HG03175 (cell line): ENCODE data around the gene ARPC5.
"Not testable (repeated sequence)": the region's sequence is repeated elsewhere in the genome, so short reads cannot be mapped to it uniquely, and the experiment has no call there.

Experiments
- ATAC-seq: cut with Tn5 transposase; IDR thresholded peaks from one replicate; pipeline ENCODE4 v1.9.1; 2021; ENCODE audit warnings: mild to moderate bottlenecking, moderate library complexity; ENCODE audit not compliant: unreplicated experiment

ARPC5 gene

GRCh38 chr1:183635606-183636333 is at the start of gene ARPC5:
TSS of gene ARPC5 (minus strand) at chr1:183635783. CDS start at chr1:183635659, 124 bp downstream.
- ATAC-seq, result peak; percentile 83

DNA sequence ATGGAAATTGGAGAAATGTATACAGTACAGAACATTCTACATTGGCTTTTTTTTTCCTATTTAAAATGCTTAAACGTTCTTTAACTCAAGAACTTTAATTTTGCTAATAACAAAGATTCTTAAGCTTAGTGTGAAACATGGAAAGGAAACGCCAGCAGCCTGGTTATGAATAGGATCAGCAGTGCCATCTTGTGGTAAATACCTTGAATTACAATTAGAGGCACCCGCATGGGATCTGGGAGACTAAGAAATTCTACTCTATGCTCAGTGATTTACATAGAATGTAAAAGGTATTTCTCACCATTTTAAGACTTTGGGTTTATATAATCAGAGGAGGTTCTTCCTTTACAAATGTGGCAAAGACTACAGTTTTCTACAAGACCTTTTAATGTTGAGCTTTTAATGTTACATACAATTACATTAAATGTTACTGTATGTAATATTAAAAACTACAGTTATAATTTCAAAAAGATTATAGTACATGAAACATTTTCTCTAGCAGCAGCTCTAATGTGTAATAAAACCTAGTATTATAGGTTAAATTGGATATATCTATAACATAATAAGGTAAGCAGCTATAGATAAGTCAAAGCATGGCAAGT is 49.6 kb upstream of the ARPC5 start:
- ATAC-seq, result peak; percentile 63

- ATAC-seq, result not testable (repeated sequence)
Measured at GRCh38 chr1:183679363-183679762, 43.8 kb upstream of the ARPC5 start.

DNA sequence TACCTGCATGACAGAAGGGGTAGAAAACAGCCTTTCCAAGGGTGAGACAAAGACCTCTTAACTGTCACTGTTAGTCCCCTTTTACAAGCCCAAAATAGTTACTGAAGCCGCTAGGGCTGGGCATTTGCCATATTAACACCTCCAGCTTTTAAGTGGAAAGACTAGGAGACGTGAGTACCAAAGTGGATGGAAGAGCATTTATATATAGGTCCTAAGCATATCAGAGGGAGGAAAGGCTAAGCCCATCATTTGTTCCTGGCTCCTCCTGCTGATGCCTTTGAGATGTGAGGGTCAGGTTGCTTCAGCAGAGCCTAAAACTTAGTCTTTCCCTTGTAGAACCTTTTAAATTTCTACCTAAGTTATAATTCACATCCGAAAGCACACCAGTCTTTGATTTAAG is 43.2 kb upstream of the ARPC5 start:
- ATAC-seq, result no peak

- ATAC-seq, result no peak
Measured at GRCh38 chr1:183676586-183677189, 41.1 kb upstream of the ARPC5 start.

DNA sequence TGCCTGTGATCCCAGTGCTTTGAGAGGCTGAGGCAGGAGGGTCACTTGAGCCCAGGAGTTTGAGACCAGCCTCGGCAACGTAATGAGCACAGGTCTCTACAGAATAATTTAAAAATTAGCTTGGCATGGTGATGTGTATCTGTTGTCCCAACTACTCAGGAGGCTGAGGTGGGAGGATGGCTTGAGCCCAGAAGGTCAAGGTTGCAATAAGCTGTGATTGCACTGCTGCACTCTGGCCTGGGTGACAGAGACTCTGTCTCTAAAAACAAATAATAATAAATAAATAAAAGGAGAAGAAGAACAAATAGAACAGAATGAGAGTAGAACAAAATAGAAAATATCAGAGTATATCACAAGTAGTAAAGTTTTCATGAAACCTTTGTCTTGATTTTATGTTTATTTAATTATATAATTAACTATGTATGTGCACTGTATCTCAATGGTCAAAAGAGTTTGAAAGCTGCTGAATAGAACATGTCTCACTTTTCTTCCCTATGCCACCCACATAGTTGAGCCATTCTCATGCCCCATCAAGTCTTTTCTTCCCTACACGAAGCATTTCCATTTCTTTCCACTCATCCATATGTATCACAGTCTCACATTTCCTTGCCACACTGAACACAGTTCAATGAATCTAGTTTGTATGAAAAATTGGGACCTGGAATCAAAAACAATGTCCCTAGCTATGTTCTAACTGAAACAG is 40.5 kb upstream of the ARPC5 start:
- no peak for ATAC-seq

DNA sequence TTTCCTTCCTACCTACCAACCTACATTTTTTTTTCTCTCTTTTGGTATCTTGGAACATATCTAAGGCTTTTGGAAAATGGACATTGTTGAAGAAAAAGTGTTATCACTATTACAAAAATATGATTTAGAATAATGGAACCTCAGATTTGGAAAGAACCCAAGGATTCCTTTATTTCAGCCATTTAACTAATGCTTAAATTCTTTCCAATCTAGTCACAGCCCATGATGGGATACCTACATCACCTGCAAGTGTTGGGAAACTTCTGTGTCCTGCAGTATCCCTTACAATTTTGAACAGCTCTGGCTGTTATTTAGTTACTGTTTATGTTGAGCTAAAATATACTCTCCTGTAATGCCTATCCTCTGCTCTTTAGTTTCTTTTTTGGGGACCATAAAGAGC is 39.8 kb upstream of the ARPC5 start:
- no peak for ATAC-seq

DNA sequence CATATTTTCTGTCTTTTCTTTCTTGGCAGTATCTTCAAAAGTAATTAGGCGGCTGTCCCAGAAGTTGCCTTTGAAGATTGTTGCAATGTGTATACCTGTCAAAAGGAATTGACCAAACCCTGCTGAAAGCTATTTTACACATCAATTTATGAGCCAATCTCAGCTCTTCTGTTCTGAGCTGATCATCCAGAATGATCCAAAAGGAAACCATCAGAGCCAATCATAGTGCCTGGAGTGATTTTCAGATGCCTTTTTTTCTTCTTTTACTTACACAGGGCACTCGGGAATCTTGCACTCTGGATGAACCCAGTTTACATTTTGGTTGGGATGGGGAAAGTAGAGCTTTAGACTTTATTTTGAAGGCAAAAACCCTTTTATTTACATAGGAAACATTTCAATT is 39.3 kb upstream of the ARPC5 start:
- ATAC-seq, result no peak

DNA sequence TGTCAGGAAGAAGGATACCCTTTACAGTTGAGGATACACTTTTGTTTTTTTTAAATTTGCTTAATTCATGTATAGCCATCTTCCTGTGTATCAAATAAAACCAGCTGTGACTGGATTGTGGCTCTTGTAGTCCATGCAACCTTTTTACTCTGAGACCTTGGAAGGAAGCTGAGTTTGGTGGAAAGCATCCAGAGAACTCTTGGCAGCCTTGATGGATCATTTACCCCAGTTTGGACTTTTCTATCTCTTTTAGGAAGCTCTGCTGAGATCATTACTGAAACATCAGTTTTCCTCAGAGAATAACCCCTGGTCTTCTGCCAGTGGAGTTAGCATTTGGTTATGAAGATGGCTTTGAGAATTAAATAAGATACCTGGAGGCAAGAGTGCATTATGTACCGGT is 38.8 kb upstream of the ARPC5 start:
- ATAC-seq, result no peak

DNA sequence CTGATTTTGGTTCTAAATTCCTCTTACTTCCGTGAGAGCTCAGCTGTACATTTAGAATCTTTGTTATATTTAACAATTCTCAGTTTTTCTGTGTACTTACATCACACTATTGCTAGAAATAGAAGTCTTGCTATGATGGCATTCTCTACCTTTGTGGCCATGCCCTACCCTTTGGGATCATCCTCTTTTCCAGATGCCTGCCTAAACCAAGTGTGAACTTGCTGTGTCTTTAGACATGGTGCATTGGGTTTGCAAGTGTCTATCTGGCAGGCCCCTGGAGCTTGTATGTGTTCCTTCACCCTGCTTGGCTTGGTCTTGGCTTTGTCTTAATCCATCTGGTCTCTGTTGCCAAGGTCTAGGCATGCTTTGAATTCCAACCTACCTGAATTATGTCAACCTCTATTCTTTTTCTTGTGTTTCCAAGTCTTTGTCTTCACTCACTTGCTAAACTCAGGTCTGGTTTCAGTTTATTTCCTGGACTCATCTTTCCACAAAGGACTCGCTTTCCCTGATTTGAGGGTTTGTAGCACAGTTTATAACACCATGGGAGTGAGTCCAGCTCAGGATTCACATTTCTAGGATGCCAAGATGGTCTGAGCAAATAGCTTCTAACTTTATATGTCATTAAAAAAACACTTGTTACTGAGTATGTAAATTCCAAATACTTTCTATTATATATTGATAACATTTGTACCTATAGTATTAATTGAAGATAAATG is 38.2 kb upstream of the ARPC5 start:
- ATAC-seq, result no peak

DNA sequence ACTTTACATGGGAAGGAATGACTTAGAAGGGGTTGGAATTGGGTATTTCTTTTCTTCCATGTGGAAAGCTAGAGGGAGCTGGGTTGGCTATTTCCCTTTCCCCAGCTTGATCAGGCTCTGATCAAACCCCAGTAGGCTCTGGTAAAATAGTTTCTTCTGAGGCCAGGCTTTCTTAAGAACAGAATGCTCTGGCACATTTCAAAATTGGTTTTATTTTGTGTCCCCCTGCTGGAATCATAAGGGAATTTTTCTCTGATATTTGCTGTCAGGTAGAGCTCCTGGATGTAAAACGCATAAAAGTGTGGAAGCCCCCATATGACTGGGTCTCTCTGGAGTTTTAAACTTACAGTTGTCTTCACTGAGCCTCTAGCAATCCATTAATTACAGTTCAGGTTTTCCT is 34.6 kb upstream of the ARPC5 start:
- no peak for ATAC-seq

GRCh38 chr1:183656355-183656754 is 20.8 kb upstream of the ARPC5 start:
- ATAC-seq, result no peak

GRCh38 chr1:183655562-183656075 is 20.0 kb upstream of the ARPC5 start:
- ATAC-seq, result peak; percentile 53

DNA sequence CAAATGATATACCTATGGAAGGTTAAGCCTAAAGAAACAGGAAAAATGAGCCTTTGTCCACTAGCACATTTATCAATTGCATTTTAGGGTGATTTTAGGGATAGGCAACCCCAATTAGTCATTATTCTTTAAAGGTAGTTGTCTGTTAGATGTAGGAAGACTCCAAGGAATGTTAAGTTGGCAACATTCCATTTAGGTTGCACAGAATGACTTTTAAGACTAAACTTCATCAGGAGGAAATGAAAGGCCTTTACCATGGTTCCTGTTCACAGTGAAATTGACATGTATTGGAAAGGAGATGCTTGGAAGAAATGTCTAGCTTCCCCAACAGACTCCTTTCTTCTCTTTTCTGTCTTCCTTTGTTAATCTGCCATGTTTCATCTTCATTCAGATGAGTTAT is 19.1 kb upstream of the ARPC5 start:
- ATAC-seq, result no peak

- ATAC-seq, result no peak
Measured at GRCh38 chr1:183653876-183654451, 18.4 kb upstream of the ARPC5 start.

- no peak for ATAC-seq
Measured at GRCh38 chr1:183653462-183653794, 17.8 kb upstream of the ARPC5 start.

DNA sequence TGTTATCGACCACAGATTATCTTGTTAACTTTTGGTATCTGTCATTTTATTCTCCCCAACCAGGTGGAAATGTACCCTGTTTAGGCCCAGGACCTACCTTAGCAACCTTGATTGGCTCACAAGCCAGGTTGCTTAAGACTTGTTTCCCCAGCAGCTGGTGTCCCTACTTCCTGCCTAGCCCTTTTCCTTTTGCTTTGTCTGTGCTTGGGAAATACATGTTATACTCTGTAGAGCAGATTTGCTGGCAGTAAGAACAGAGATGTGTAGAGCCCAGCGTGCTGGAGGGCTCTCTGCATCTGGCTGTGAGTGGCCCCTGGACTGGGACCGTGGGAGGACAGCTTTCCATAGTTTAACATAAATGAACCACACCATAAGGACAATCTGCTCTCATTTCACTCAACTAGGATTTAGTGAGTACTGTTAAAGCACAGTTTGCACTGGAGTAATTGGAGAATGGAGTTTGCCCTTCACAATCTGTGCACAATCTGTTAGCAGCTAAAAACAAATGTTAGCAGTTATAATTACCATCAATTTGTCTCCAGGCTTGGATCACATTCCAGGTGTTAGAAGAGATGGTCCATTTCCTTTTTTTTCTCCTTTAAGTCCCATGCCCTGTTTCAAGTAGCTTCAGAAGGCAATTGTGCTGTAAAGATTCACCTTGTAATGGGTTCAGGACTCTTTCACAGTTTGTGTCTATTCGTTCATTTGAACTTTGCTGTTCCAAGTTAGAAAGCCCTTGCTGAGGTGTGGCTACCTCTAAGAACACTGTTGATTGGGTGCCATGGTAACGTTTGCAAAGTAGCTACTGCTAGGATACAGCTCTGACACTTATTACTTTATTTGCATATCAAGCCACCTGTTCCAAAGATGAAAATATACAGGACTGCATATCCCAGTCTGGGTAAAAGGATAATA is 17.2 kb upstream of the ARPC5 start, which contains the start of gene APOBEC4:
TSS of gene APOBEC4 (minus strand) at position 770 of the 915 bp plus-strand sequence. CDS start 4,535 bp downstream, outside the sequence.
- ATAC-seq, result peak; percentile 36

DNA sequence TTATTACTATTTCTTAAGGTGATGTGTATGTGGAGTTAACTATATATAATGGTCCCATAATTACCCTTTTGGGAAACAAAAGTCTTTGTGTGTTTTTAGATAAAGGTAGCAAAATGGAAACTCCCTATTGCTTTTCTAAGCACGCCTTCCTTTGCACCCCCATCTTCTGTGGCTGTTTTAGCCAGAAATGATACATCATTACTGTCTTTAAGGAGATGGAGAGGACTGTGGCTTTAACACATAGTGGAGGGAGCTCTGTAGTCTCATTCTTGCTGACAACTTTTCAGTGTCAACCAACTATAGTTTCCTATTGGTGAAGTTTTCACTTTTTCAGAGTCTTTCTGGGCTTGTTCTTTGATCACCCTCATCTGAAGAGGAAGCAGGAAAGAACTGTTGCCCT is 16.5 kb upstream of the ARPC5 start:
- ATAC-seq, result peak; percentile 53

- ATAC-seq, result no peak
Measured at GRCh38 chr1:183651612-183652011, 16.0 kb upstream of the ARPC5 start.
